NCI-H1417 (cell line): Measurements from ENCODE around the gene PRRT3.
"Not testable (repeated sequence)": the region's sequence is repeated elsewhere in the genome, so short reads cannot be mapped to it uniquely, and the experiment has no call there.

Experiments used
- DNase-seq, 3 experiments: peaks; one replicate each; lab custom pipeline; 2025; lab: John Stamatoyannopoulos, UW

Gene PRRT3

DNA sequence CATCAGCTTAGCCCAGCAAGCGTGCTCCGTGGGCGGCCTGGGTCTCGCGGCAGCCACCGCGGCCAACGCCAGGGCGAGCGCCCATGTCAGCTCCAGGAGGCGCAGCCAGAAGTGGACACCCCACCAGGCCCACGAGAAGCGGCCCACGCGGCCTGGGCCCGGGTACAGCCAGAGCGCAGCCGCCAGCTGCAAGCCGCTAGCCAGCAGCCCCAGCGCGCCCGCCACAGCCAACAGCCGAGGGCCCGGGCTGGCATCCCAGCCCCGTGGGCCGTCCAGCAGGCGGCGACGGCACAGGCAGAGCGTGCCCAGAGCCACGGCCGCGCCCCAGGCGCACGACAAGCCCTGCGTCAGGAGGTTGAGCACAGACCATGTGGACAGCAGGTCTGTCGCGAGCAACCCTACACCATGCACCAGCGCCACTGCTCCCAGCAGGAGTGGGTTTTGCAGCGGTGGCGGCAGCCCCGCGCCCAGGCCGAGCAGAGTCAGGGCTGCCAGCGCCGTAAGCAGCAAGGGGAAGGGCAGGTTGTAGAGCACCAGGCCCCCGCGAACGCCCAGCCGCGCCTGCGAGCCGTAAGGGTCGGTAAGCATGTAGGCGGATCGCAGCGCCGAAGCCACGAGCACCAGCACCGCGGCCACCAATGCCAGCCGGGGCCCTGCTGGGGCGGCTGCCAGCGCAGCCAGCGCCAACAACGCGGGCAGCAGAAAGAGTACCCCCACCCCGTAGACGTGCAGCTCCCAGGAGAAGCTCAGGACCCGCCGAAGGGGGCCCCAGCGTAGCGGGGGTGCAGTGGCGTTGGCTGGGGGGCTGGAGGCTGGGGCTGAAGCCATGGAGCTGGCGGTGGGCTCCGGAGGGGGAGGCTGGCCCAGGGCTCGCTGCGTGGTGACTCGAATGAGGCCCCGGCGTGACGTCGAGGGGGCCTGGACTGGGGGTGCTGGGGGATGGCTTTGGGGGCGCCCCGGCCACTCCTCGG is 4.9 kb downstream of the PRRT3 start:
- peak; percentile 27 to 57 (median 28) for DNase-seq

DNA sequence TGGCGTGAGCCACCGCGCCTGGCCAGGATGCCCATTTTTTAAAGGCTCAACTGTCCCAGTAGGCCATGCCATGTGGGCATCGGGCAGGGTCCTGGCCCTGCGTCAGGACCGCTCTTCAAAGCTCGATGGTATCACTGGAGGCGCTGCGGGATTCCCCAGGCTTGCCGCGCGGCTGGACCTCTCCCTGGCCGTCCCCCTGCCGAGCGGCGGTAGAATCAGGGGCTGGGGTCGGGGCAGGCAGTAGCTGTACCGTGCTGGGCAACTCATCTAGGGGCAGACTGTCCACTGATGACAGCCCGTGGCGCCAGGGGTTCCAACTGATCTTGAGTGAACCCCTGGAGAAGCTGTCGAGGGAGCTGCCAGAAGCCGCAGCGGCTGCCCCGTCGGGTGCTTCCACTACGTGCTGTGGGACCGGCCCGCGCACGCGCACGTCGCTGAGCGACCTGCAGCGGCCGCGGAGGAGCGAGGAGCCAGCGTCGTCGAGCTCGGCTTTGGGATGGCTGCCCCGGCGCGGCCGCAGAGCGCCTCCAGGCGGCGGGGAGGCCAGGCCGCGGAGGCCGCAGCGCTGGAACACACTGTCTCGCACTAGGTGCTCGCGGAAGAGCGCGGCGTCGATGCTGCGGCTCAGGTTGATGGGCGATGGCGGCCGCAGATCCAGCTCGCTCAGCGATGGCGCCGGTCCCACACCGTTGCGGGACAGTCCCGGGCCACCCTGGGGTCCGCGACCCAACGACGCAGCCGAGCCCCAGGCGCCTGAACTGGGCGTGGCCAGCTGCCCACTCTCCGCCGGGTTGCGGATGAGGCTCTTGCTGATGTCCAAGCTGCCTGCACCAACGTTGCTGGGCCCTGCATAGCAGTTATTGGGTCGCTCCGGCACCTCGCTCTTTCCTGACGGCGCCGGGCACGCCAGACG is 5.8 kb downstream of the PRRT3 start:
- peak; percentile 60 to 82 (median 67) for DNase-seq

- DNase-seq = no peak
These were observed 6.8 kb downstream of the PRRT3 start for GRCh38 chr3:9945358-9945757.

- no peak for DNase-seq
These were observed 7.9 kb downstream of the PRRT3 start for GRCh38 chr3:9944271-9944670.

- no peak for DNase-seq
These were observed 9.1 kb downstream of the PRRT3 start for GRCh38 chr3:9942934-9943690.

DNA sequence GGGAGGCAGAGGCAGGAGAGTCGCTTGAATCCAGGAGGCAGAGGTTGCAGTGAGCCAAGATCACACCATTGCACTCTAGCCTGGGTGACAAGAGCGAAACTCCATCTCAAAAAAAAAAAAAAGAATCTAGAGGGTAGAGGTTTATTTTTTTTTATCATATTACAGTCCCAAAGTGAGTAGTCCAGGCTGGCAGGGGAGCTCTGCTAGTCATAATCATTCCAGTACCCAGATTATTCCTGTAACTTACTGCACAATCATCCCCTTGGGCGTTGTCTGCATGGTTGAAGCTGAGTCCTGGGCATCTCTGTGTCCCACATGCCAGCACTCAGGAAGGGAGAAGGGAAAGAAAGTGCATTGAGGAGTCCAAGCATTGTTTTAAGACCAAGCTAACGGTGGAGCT is 10.0 kb downstream of the PRRT3 start:
- DNase-seq = no peak

- no peak for DNase-seq
These were observed 11.5 kb downstream of the PRRT3 start for GRCh38 chr3:9940746-9941145.

- DNase-seq = not testable (repeated sequence)
These were observed 12.3 kb downstream of the PRRT3 start for GRCh38 chr3:9939906-9940305.

GRCh38 chr3:9938966-9939365 is 13.2 kb downstream of the PRRT3 start:
- DNase-seq = no peak

GRCh38 chr3:9937486-9938238 is 14.5 kb downstream of the PRRT3 start:
- no peak for DNase-seq

- DNase-seq = no peak
These were observed 16.2 kb downstream of the PRRT3 start for GRCh38 chr3:9935966-9936510.

DNA sequence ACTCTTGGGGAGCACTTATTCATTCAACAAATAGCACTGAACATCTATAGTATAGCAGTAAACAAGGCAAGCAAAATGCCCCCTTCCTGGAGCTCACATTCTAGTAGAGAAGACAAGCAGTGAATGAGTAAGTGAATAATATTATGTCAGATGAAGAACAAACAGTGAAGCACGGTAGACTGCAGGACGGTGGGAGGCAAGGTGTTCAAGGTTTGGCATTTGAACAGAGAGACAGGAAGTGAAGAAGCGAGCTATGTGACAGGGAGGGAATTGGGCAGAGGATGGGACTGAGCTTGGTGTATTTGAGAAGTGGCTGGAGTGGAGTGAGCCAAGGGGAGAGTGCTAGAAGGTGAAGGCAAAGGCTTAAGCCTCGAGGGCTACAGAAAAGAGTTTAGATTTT is 17.2 kb downstream of the PRRT3 start:
- DNase-seq = no peak

- peak in 1 of 3 experiments; percentile 60 for DNase-seq
These were observed 18.0 kb downstream of the PRRT3 start for GRCh38 chr3:9934235-9934621.

DNA sequence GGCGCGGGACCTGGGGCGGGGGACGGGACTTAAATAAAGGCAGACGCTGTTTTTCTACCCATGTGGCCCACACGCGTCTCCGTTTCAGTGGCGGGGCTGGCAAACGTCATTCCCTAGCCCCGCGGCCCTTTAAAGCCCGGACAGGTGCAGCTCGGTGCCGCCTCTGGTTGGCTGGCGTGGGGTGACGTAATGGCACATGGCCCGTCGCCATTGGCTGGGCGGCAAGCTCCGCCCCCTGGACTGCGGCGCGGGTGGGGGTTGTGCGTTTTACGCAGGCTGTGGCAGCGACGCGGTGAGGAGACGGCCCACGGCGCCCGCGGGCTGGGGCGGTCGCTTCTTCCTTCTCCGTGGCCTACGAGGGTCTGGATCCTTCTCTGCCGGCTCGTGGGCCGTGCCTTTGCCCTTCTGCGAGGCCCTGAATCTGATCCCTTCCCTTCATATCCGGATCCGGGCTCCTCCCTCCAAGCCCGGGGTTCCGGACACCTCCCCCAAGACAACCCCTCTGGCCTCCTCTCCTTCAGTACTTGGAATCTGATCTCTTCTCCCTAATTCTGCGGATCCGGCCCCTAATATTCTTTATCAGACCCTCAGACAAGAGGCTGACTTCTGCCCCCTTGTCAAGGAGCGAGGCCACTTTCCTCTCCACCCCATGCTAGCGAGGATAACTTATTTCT is 18.5 kb downstream of the PRRT3 start, which contains the start of gene CRELD1:
Gene CRELD1, plus strand, starts transcription at position 274 of the 674 bp plus-strand sequence. CDS start 605 bp downstream, outside the sequence.
- DNase-seq = peak; percentile 83 to 92 (median 89)

GRCh38 chr3:9932843-9933560 is 19.2 kb downstream of the PRRT3 start:
- DNase-seq = peak; percentile 66 to 86 (median 78)

GRCh38 chr3:9932535-9932842 is 19.7 kb downstream of the PRRT3 start:
- no peak for DNase-seq

- peak in 1 of 3 experiments; percentile 1 for DNase-seq
These were observed 21.3 kb downstream of the PRRT3 start for GRCh38 chr3:9930804-9931418.

GRCh38 chr3:9928158-9928557 is 24.1 kb downstream of the PRRT3 start:
- no peak for DNase-seq
